ENCODE results near the gene BATF3.
A peak's percentile ranks its signal among the peaks of the same experiment; 100 is the strongest.

GRCh38 chr1:212700892-212701819, 1.5 kb upstream of the BATF3 start:
- TF ChIP-seq CTCF (IDR thresholded peaks at IDR 0.05) = no peak
- peak; percentile 18 for TF ChIP-seq EZH2 (IDR thresholded peaks at IDR 0.05)
- TF ChIP-seq EZH2phosphoT487 (IDR thresholded peaks at IDR 0.05) = peak; percentile 15

All from neural progenitor cell (in vitro differentiated cells).